Naive B cell (primary cell): Measurements from ENCODE around the gene OST4. TPM values are rescaled to one million over a fixed set of nuclear protein-coding genes. Genes with fewer than 3 reads are reported as not detected.

Source experiments
- ATAC-seq, 2 donors: fragments of 150-1000 bp; cut with Tn5 transposase; 2 replicates each; pipeline ENCODE4 v1.10.0; 2021; ENCODE audit warnings: low read depth in 2 of 2, mild to moderate bottlenecking in 2 of 2, moderate library complexity in 2 of 2
- DNase-seq: peaks from one replicate; pipeline ENCODE4 v3.0.0; 2022
- H3K27ac Mint-ChIP-seq, 6 donors: one replicate each; pipeline ENCODE4 v1.8.0; 2020 to 2022; ENCODE audit warnings: mild to moderate bottlenecking in 6 of 6, mixed read lengths in 6 of 6, moderate library complexity in 5 of 6, inconsistent platforms in 2 of 6
- H3K27me3 Mint-ChIP-seq, 3 donors: one replicate each; pipeline ENCODE4 v1.8.0; 2021 to 2022; ENCODE audit warnings: mixed read lengths in 3 of 3, mild to moderate bottlenecking in 1 of 3
- H3K36me3 Mint-ChIP-seq, 2 donors: one replicate each; pipeline ENCODE4 v1.8.0; 2020 to 2022; ENCODE audit warnings: mixed read lengths in 2 of 2, inconsistent platforms in 1 of 2, mild to moderate bottlenecking in 1 of 2
- H3K4me1 Mint-ChIP-seq, 3 donors: one replicate each; pipeline ENCODE4 v1.8.0; 2020 to 2022; ENCODE audit warnings: mixed read lengths in 3 of 3, inconsistent platforms in 1 of 3, mild to moderate bottlenecking in 1 of 3, moderate library complexity in 1 of 3
- H3K4me3 Mint-ChIP-seq, 8 donors: one replicate each; pipeline ENCODE4 v1.8.0; 2020 to 2022; ENCODE audit warnings: mild to moderate bottlenecking in 8 of 8, mixed read lengths in 8 of 8, moderate library complexity in 8 of 8, inconsistent platforms in 2 of 8
- H3K9me3 Mint-ChIP-seq, 7 donors: one replicate each; pipeline ENCODE4 v1.8.0; 2020 to 2022; ENCODE audit warnings: mixed read lengths in 7 of 7, mild to moderate bottlenecking in 5 of 7, inconsistent platforms in 2 of 7, moderate library complexity in 1 of 7
- polyA plus RNA-seq, 6 donors: library from polyadenylated mRNA; unstranded; fragments of 300-500 nt; fragmentation: Illumina TruSeq; gene quantifications; one replicate each; pipeline ENCODE4 v1.2.3, GENCODE V29; 2021; ENCODE audit warnings: low read depth in 6 of 6

OST4 gene
- polyA plus RNA-seq, 6 donors from 2014 or later: 594 to 733 (median 606) TPM

DNA sequence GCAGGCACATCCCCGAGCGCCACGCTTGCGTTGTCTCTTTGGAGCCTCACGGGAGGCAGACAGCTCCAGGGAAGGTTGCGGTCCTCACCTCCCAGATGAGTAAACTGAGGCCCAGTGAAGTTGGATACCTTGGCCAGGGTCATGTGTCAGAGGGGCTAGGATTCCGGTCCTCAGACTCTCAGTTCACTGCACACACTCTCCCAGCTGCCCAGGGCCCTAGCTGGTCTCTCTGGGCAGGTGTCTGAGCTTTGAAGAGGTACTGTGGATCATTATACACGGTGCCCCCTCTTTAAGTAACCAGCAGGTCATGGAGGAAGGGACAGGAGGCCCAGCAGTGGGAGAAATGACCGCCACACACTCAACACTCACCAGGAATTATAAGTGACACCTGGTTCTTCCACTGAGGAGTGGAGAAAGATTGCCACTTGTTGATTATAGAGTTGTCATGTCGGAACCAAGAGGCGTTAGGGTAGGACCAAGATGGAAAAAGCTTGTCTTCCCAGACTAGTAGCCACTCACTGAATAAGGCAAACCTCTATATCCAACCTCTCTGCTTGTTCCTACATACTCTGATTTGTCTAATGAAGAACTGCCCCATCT is 38.1 kb downstream of the OST4 start:
- no peaks in the 10 kb centered on the region for H3K9me3 Mint-ChIP-seq
- peak overlapping the region; percentile 92 to 96 (median 94) for H3K4me3 Mint-ChIP-seq
- peaks cover 6 to 9% of the 10 kb centered on the region in 2 donors for H3K36me3 Mint-ChIP-seq
- ATAC-seq: peak in 1 of 2 donors; percentile 13
- H3K27me3 Mint-ChIP-seq: no peaks in the 10 kb centered on the region
- DNase-seq: no peak
- peaks cover 20 to 54% (median 45%) of the 10 kb centered on the region in 3 donors for H3K4me1 Mint-ChIP-seq
- H3K27ac Mint-ChIP-seq: peak overlapping the region; percentile 53 to 95 (median 86)

- DNase-seq: peak; percentile 67
- Mint-ChIP-seq H3K27me3 (no peaks in the 10 kb centered on the region), H3K36me3 (peaks cover 6 to 9% of the 10 kb centered on the region in 2 donors), H3K27ac (peak within 1 kb of the TSS; percentile 83 to 96 (median 94)), H3K4me3 (peak within 1 kb of the TSS; percentile 92 to 96 (median 94)), H3K9me3 (no peaks in the 10 kb centered on the region), H3K4me1 (peaks cover 20 to 54% (median 45%) of the 10 kb centered on the region in 3 donors)
- peak; percentile 96 to 97 for ATAC-seq
Measured at GRCh38 chr2:27032495-27033252, 38.8 kb downstream of the OST4 start, which contains the start of gene TMEM214. TSS of gene TMEM214 (plus strand) at chr2:27032965. CDS start at chr2:27033016, 51 bp downstream.

- DNase-seq (no peak), ATAC-seq (no peak)
- Mint-ChIP-seq H3K4me1 (peaks cover 13 to 36% (median 30%) of the 10 kb centered on the region in 3 donors), H3K27me3 (no peaks in the 10 kb centered on the region), H3K36me3 (no peaks in the 10 kb centered on the region), H3K4me3 (peak overlapping the region in 1 of 8 donors; percentile 96), H3K9me3 (no peaks in the 10 kb centered on the region), H3K27ac (peak overlapping the region in 1 of 6 donors; percentile 24)
Measured at GRCh38 chr2:27029051-27029450, 42.4 kb downstream of the OST4 start.

DNA sequence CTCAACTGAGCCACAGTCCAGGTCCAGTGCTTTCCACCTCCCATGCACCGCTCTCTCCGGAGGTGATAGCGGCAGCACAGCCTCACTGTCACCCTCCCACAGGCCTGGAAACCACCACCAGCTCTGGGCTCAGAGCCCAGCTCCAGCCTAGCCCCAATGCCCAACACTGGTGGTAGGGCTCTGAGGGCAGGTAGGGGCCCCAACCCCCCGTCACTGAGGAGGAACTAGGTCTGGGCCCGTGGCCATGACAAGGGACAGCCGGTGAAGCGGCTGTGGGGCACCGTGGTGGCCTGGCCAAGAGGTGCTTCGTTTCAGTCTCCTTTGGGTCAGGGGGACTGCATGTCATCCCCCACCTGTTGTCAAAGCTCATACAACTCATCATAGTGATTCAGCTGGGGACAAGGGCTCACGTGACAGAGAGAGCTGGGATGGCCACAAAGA is 44.2 kb downstream of the OST4 start:
- no peaks in the 10 kb centered on the region for H3K9me3 Mint-ChIP-seq
- H3K27me3 Mint-ChIP-seq: no peaks in the 10 kb centered on the region
- DNase-seq: no peak
- peak overlapping the region in 1 of 8 donors; percentile 39 for H3K4me3 Mint-ChIP-seq
- no peak overlapping the region for H3K27ac Mint-ChIP-seq
- no peaks in the 10 kb centered on the region for H3K36me3 Mint-ChIP-seq
- ATAC-seq: no peak
- peaks cover 4 to 24% (median 15%) of the 10 kb centered on the region in 3 donors for H3K4me1 Mint-ChIP-seq

- ATAC-seq (no peak), DNase-seq (no peak)
- H3K4me1 Mint-ChIP-seq: peaks cover 0 to 14% (median 4%) of the 10 kb centered on the region in 3 donors
- no peaks in the 10 kb centered on the region for H3K9me3 Mint-ChIP-seq
- no peaks in the 10 kb centered on the region for H3K27me3 Mint-ChIP-seq
- no peak overlapping the region for H3K4me3 Mint-ChIP-seq
- H3K36me3 Mint-ChIP-seq: no peaks in the 10 kb centered on the region
- H3K27ac Mint-ChIP-seq: peak overlapping the region in 2 of 6 donors; percentile 5 to 60
Measured at GRCh38 chr2:27025861-27026851, 45.3 kb downstream of the OST4 start.

- DNase-seq: no peak
- H3K27me3 Mint-ChIP-seq: no peaks in the 10 kb centered on the region
- H3K4me1 Mint-ChIP-seq: peaks cover 0 to 9% (median 2%) of the 10 kb centered on the region in 3 donors
- no peak for ATAC-seq
- no peaks in the 10 kb centered on the region for H3K9me3 Mint-ChIP-seq
- H3K36me3 Mint-ChIP-seq: no peaks in the 10 kb centered on the region
- peak overlapping the region in 1 of 6 donors; percentile 52 for H3K27ac Mint-ChIP-seq
- H3K4me3 Mint-ChIP-seq: no peak overlapping the region
Measured at GRCh38 chr2:27025281-27025800, 46.1 kb downstream of the OST4 start.

DNA sequence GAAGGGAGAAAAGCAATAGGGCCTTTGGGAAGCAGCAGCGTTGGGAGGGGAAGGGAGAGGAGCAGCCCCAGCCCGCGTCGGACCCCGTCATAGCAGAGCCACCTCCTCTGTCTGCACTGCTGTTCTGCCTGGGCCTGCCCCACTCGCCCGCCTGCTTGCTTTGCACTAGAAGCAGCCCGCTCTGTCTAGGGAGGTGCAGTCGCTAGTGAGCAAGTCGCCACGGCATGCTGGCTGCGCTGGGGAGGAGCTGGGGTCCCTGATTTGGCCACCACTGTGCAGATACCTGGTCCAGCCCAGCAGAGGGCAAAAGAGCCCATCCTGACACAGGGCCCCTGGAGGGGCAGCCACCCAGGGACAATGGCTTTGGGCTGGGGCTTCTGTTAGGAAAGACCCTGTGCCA is 46.6 kb downstream of the OST4 start:
- Mint-ChIP-seq H3K27ac (peak overlapping the region in 2 of 6 donors; percentile 32 to 72), H3K9me3 (no peaks in the 10 kb centered on the region), H3K36me3 (no peaks in the 10 kb centered on the region), H3K27me3 (no peaks in the 10 kb centered on the region), H3K4me1 (peaks cover 0 to 5% (median 0%) of the 10 kb centered on the region in 3 donors), H3K4me3 (no peak overlapping the region)
- ATAC-seq (no peak), DNase-seq (no peak)

DNA sequence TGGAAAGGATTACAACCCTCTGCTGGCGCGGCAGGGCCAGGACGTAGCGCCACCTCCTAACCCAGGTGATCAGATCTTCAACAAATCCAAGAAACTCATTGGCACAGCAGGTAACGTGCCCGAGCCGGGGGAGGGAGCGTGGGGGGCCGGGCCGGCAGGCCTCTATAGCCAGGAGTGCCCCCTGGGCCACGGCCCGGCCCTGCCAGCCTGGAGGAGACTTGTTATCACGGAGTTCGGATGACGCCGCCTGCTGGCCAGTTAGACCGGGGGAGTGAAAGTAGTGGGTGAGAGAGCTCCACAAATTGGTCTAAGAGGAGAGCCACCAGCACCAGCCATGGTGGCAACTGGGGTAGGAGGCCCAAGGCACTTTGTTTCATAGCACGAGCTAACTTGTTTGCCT is 47.3 kb downstream of the OST4 start:
- no peak overlapping the region for H3K27ac Mint-ChIP-seq
- no peaks in the 10 kb centered on the region for H3K36me3 Mint-ChIP-seq
- H3K4me3 Mint-ChIP-seq: no peak overlapping the region
- DNase-seq: no peak
- no peaks in the 10 kb centered on the region for H3K4me1 Mint-ChIP-seq
- no peak for ATAC-seq
- H3K27me3 Mint-ChIP-seq: no peaks in the 10 kb centered on the region
- H3K9me3 Mint-ChIP-seq: no peaks in the 10 kb centered on the region

- H3K27ac Mint-ChIP-seq: no peak overlapping the region
- H3K4me1 Mint-ChIP-seq: no peaks in the 10 kb centered on the region
- H3K27me3 Mint-ChIP-seq: no peaks in the 10 kb centered on the region
- no peaks in the 10 kb centered on the region for H3K36me3 Mint-ChIP-seq
- H3K9me3 Mint-ChIP-seq: no peaks in the 10 kb centered on the region
- ATAC-seq: no peak
- H3K4me3 Mint-ChIP-seq: no peak overlapping the region
- DNase-seq: no peak
Measured at GRCh38 chr2:27023740-27024139, 47.7 kb downstream of the OST4 start.

DNA sequence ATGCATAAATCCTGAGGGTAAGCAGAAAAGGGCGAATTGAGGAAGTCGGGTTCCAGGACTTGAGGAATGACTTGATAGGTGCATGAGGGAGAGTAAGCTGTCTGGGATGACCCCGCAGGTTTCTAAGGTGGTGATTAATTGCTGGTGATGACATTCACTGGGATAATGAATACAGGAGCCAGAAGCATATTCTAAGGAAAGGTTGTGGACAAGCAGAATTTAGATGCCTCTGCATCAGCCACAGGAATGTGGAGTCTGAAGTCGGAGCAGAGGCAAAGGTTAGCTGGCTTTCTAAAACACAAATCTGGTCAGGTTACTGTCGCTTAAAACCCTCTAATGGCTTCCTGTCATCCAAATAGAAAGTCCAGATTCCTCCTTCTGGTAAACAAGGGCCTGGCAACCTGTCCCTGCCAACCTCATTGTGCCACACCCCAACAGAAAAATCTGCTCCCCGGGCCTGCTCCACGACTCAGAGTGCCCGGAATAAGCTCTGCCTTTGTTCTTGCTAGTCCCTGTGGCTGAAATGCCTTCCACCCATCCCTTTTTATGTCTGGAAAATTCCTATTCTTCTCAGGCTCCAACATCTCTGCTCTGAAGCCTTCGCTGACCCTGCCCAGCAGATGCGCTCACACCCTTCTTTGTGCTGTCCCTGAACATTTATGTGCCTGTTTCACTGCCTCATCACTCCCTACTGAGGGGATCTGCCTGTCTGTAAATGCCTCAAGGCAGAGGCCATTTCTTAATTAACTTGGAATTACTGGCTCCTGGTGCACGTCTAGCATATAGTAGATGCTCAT is 50.0 kb downstream of the OST4 start:
- no peaks in the 10 kb centered on the region for H3K4me1 Mint-ChIP-seq
- H3K27ac Mint-ChIP-seq: peak overlapping the region in 1 of 6 donors; percentile 65

More for the DNA sequence above, 50.0 kb downstream of the OST4 start:
- H3K4me3 Mint-ChIP-seq: no peak overlapping the region
- H3K27me3 Mint-ChIP-seq: no peaks in the 10 kb centered on the region
- ATAC-seq (no peak), DNase-seq (no peak)
- no peaks in the 10 kb centered on the region for H3K9me3 Mint-ChIP-seq
- no peaks in the 10 kb centered on the region for H3K36me3 Mint-ChIP-seq
